Erythroblast (primary cell): ENCODE data around the gene PPP1R3A.
"Not testable (repeated sequence)": the region's sequence is repeated elsewhere in the genome, so short reads cannot be mapped to it uniquely, and the experiment has no call there.

Experiments used
- DNase-seq, 2 experiments: peaks; one replicate each; lab custom pipeline; 2025; lab: John Stamatoyannopoulos, UW
- GATA1 ChIP-seq: IDR thresholded peaks from 2 replicates; pipeline ENCODE4 v1.6.1; 2011; ENCODE audit warnings: low read depth, mild to moderate bottlenecking, control low read depth, low read length, moderate library complexity
- POLR2A ChIP-seq: IDR thresholded peaks from 2 replicates; pipeline ENCODE4 v1.6.1; 2011; ENCODE audit warnings: mild to moderate bottlenecking, low read length

PPP1R3A gene, protein sequence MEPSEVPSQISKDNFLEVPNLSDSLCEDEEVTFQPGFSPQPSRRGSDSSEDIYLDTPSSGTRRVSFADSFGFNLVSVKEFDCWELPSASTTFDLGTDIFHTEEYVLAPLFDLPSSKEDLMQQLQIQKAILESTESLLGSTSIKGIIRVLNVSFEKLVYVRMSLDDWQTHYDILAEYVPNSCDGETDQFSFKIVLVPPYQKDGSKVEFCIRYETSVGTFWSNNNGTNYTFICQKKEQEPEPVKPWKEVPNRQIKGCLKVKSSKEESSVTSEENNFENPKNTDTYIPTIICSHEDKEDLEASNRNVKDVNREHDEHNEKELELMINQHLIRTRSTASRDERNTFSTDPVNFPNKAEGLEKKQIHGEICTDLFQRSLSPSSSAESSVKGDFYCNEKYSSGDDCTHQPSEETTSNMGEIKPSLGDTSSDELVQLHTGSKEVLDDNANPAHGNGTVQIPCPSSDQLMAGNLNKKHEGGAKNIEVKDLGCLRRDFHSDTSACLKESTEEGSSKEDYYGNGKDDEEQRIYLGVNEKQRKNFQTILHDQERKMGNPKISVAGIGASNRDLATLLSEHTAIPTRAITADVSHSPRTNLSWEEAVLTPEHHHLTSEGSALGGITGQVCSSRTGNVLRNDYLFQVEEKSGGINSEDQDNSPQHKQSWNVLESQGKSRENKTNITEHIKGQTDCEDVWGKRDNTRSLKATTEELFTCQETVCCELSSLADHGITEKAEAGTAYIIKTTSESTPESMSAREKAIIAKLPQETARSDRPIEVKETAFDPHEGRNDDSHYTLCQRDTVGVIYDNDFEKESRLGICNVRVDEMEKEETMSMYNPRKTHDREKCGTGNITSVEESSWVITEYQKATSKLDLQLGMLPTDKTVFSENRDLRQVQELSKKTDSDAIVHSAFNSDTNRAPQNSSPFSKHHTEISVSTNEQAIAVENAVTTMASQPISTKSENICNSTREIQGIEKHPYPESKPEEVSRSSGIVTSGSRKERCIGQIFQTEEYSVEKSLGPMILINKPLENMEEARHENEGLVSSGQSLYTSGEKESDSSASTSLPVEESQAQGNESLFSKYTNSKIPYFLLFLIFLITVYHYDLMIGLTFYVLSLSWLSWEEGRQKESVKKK

DNA sequence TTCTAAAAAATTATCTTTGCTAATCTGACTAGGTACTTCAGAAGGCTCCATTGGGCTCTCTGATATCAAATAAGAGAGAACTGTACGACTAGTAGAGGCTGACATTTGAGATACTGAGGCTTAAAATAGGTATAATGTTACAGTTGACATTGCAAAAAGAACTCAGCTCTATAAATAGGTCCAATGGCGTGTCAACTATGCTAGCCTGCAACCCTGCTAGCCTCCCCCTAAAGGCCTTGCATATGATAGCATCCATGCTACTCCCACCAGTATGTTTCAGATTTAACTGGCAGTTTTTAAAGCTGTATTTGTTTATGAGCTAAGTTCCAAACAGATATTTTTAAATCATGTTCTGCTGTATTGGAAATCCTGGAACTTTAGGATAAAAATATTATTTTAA is at the start of gene PPP1R3A:
Gene PPP1R3A, minus strand, starts transcription at position 64 of the 400 bp plus-strand sequence. Its CDS starts 13 bp downstream, at position 51.
- TF ChIP-seq POLR2A (no peak), GATA1 (no peak)
- no peak for DNase-seq

DNA sequence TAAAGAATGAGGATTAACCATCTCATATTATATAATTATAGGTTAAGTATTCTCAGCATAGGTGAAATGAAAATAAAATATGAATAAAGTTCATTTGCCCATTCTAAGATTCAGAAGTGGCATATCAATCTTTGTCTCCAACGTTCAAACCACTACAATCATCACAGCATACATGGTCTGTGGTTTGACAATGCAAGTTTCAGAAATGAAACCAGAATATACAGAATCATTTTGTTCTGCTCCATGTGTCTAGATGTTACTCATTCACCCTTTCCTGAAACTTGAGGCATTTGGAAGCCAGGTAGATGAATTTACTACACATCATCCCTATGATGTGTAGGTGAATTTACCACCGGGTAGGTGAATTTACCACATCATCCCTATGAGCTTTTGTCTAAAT is 44.5 kb upstream of the PPP1R3A start:
- TF ChIP-seq POLR2A = no peak
- no peak for TF ChIP-seq GATA1

DNA sequence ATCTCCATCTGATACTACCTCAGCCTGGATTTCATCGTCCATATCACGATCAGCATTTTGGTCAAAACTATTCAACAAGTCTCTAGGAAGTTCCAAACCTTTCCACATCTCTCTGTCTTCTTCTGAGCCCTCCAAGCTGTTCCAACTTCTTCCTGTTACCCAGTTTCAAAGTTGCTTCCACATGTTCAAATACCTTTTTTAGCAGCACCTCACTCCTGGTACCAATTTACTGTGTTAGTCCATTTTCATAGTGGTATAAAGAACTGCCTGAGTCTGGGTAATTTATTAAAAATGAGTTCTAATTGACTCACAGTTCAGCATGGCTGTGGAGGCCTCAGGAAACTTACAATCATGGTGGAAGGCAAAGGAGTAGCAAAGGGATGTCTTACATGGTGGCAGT is 41.1 kb upstream of the PPP1R3A start:
- DNase-seq = no peak

More for the DNA sequence above, 44.5 kb upstream of the PPP1R3A start:
- DNase-seq = no peak

DNA sequence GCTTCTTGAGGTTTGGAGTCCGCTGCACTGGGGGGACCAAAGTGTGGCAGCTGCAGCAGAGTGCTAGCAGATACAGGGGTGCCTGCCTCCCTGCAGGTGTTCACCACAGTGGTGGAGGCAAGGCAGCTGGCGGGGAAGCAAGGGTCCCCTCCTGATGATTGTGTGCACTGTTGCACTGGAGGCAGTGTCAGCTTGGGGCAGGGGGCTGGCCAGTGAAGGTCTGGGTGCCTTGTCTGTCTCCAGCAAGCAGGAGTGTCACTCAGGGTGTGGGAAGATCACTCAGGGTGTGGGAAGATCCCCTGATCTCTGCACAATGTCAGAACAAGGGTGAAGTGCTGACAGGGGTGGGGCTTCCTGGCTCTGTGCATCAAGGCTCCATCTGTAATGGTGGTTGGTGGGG is 36.3 kb upstream of the PPP1R3A start:
- DNase-seq = no peak
- TF ChIP-seq POLR2A (no peak), GATA1 (no peak)

More for the DNA sequence above, 41.1 kb upstream of the PPP1R3A start:
- no peak for TF ChIP-seq GATA1
- TF ChIP-seq POLR2A = no peak

DNA sequence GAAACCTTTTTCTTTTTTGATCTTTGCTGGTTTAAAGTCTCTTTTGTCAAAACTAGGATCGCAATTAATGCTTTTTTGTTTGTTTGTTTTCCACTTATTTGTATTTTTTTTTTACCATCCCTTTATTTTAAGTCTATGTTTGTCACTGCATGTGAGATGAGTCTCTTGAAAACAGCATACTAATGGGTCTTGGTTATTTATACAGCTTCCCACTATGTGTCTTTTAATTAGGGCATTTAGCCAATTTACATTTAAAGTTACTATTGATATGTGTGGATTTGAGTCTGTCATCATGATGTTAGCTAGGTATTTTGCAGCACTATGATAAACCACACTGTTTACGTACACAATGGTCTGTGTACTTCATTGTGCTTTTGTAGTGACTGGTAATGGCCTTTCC is 34.7 kb upstream of the PPP1R3A start:
- DNase-seq = no peak
- TF ChIP-seq POLR2A (no peak), GATA1 (no peak)

DNA sequence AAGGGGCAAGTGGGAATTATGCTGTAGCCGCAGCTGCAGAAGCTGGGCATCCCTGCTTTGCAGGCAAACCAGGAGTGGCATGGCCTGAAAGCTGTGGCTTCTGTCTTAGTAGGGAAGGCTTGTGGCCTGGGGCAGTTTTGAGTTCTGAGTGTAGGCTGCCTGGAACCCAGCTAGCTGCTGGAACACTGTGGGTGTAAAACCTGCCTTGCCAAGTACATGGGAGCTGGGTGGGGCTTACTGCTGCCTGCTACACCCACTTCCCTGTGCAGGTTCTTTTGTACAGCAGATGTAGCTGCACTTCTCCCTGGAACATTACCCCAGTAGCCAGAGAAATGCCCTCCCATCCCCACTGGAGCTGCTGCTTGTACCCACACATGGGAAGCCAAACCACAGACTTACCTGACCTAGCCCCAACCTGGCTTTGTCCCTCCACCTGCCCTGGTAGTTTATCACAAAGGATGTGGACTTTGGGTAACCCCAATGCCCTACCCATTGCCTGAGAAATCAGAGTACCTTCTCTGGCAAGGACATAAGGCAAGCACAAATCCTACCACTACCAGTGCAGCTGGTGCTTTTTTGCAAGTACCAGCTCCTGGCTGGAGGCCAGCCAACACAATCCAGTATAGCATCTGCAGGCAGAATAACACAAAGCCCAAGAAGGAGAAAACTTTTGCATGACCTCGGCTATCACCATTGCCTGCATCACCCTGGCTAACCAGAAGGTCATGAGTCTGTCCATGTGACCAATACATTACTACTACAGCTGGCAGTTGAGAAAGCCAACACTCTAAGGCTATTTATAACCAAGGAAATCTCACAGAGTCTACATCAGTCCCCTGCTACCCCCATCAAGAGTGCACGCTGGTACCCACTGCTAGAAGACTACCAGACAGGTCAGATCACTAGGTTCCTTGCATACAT is 26.5 kb upstream of the PPP1R3A start:
- TF ChIP-seq GATA1 (no peak), POLR2A (no peak)
- DNase-seq = no peak

DNA sequence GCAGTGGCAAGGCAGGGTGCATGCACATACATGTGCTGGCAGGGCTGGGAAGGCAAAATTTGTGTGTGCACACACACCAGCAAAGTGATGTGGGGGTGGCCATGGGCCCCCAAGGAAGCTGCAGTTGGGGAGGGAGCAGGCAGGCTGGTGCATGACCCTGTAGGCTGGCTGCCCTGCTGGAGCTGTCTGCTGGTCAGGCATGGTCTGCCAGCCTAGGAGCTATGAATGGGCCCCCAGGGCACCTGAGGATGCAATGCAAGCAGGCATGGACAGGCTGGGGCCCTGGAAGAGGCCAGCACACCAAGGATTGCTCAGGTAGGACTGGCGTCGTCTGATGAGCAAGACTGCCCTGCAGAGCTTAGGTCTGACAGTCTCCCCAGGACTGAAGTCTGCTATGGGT is 18.2 kb upstream of the PPP1R3A start:
- TF ChIP-seq GATA1 (no peak), POLR2A (no peak)

DNA sequence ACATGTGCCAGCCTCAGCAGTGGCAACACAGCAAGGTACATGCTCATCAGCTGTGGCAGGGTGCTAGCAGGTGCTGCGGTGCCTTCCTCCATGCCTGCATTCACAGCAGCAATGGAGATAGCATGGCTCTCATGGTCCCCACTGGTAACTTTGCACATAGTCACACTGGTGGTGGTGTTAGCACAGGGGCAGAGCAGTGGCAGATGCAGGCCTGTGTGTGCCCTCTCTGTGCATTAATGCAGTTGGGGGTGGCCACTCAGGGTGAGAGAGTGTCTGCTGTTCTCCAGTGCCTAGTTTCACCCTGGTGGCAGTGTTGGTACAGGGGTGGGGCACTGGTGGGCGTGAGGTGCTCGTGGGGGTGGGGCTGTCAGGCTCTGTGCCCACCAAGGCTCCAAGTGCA is 17.7 kb upstream of the PPP1R3A start:
- TF ChIP-seq GATA1 (no peak), POLR2A (no peak)
- DNase-seq = no peak

More for the DNA sequence above, 18.2 kb upstream of the PPP1R3A start:
- DNase-seq = no peak

DNA sequence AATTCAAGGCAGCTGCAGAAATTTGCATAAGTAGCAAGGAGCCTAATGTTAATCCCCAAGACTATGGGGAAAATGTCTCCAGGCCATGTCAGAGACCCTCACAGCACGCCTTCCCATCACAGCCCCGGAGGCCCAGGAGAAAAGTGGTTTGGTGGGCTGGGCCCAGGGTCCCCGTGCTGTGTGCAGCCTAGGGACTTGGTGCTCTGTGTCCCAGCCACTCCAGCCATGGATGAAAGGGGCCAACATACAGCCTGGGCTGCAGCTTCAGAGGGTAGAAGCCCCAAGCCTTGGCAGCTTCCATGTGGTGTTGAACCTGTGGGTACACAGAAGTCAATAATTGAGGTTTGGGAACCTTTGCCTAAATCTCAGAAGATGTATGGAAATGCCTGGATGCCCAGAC is 10.6 kb upstream of the PPP1R3A start:
- not testable (repeated sequence) for DNase-seq

DNA sequence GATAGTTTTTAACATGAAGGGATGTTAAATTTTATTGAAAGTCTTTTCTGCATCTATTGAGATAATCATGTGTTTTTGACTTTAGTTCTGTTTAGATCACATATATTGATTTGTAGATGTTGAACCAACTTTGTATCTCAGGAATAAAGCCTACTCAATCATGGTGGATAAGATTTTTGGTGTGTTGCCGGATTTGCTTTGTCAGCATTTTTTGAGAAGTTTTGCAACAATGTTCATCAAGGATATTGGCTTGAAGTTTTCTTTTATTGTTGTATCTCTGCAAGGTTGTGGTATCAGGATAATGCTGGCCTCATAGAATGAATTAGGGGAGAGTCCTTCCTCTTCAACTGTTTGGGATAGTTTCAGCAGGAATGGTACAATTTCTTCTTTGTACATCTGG is 9.3 kb upstream of the PPP1R3A start:
- no peak for DNase-seq
- TF ChIP-seq POLR2A = no peak

DNA sequence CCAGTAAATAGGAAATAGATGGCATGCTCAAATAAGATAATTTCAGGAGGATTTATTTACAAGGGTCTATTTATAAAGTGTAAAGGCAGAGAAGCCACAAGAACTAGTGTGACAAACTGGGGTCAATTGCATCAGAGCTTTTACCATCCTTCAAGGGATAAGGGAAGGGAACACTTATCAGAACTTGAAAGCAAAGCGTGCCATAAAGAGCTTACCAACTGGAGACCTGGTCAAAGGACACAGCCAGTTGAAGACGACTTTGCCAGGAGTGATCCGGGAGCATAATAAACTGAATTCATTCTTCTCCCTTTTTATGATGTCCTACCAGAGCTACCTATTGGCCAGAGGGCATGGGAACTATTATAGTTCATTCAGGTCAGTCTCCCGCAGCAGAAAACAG is 3.2 kb upstream of the PPP1R3A start:
- TF ChIP-seq POLR2A (no peak), GATA1 (no peak)
- no peak for DNase-seq

DNA sequence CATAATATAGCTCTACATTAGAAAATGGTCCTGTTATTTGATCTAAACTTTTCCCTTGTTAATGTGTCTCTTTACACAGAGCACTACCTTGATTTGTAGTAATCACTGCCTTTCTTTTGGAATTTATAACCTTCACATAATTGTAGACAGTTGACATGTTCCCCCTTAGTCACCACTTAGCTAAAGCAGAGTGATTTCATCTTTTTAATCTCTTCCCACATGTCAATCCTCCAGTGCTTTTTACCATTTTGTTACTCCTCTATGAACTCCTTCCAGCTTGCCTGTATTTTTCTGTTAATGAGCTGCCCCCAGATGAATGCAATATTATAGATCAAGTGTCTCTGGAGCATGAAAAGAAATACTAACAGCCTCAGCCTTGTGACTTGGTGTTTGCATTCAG is 2.6 kb upstream of the PPP1R3A start:
- TF ChIP-seq GATA1 = no peak
- TF ChIP-seq POLR2A = no peak
- no peak for DNase-seq

DNA sequence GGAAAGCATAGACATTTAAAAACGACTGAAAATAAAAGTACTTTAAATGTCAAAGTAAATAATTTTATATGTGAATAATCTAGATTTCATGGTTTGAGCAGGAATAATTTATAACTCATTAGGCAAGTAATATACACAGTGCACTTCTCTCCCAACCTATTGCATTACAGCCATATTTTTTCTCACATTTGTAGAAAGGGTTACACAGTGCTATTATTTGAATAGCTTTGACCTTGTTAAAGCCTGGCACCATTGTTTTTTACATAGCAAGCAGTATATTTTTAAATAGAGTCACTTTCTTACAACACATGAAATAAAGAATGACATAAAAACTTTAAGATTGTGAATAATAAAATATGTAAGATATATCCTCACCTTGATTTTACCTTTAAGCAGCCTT is 969 bp downstream of the PPP1R3A start:
- TF ChIP-seq GATA1 (no peak), POLR2A (no peak)
- no peak for DNase-seq
